ENCODE measurements around the gene NCAM1. TPM values are rescaled to one million over a fixed set of nuclear protein-coding genes. Genes with fewer than 3 reads are reported as not detected.

NCAM1 gene
- total and polyA plus RNA-seq, 8 donors = 1.7 to 45.0 (median 37.6) TPM

- Histone ChIP-seq H3K4me1 (no peaks in the 10 kb centered on the region), H3K4me3 (no peak overlapping the region), H3K27me3 (peaks cover 0 to 4% of the 10 kb centered on the region in 2 donors), H3K27ac (no peak overlapping the region), H3K9me3 (no peaks in the 10 kb centered on the region), H3K36me3 (no peaks in the 10 kb centered on the region)
- peak in 1 of 4 donors; percentile 70 for DNase-seq
- intact Hi-C loops (cut with DNase I) = no loop called here
- no peak for ATAC-seq
- no peak for TF ChIP-seq CTCF (IDR thresholded peaks at IDR 0.05)
Observed at GRCh38 chr11:113270080-113270479, 308.9 kb downstream of the NCAM1 start.

- H3K4me3 ChIP-seq = no peak overlapping the region
- intact Hi-C loops (cut with DNase I) = no loop called here
- no peaks in the 10 kb centered on the region for H3K4me1 ChIP-seq
- TF ChIP-seq CTCF (IDR thresholded peaks at IDR 0.05) = no peak
- ATAC-seq (no peak), DNase-seq (no peak)
- H3K27me3 ChIP-seq = peaks cover 0 to 1% of the 10 kb centered on the region in 2 donors
- H3K9me3 ChIP-seq = no peaks in the 10 kb centered on the region
- no peak overlapping the region for H3K27ac ChIP-seq
- H3K36me3 ChIP-seq = no peaks in the 10 kb centered on the region
Observed at GRCh38 chr11:113271551-113272245, 310.5 kb downstream of the NCAM1 start.

GRCh38 chr11:113272281-113272680 is 311.1 kb downstream of the NCAM1 start:
- Histone ChIP-seq H3K9me3 (no peaks in the 10 kb centered on the region), H3K36me3 (no peaks in the 10 kb centered on the region), H3K4me1 (no peaks in the 10 kb centered on the region), H3K27me3 (no peaks in the 10 kb centered on the region), H3K4me3 (no peak overlapping the region), H3K27ac (no peak overlapping the region)
- TF ChIP-seq CTCF (IDR thresholded peaks at IDR 0.05) = no peak
- intact Hi-C loops (cut with DNase I) = no loop called here
- DNase-seq = no peak
- ATAC-seq = no peak

GRCh38 chr11:113272927-113273615 is 311.9 kb downstream of the NCAM1 start:
- no peaks in the 10 kb centered on the region for H3K36me3 ChIP-seq
- ATAC-seq (no peak), DNase-seq (peak in 1 of 4 donors; percentile 70)
- TF ChIP-seq CTCF (IDR thresholded peaks at IDR 0.05) = no peak
- H3K4me1 ChIP-seq = no peaks in the 10 kb centered on the region
- H3K27me3 ChIP-seq = no peaks in the 10 kb centered on the region
- intact Hi-C loops (cut with DNase I) = no loop called here
- H3K4me3 ChIP-seq = no peak overlapping the region
- H3K27ac ChIP-seq = no peak overlapping the region
- H3K9me3 ChIP-seq = no peaks in the 10 kb centered on the region

- H3K27me3 ChIP-seq = no peaks in the 10 kb centered on the region
- H3K27ac ChIP-seq = no peak overlapping the region
- H3K9me3 ChIP-seq = no peaks in the 10 kb centered on the region
- no peak overlapping the region for H3K4me3 ChIP-seq
- DNase-seq (no peak), ATAC-seq (no peak)
- no peak for TF ChIP-seq CTCF (IDR thresholded peaks at IDR 0.05)
- H3K4me1 ChIP-seq = no peaks in the 10 kb centered on the region
- H3K36me3 ChIP-seq = no peaks in the 10 kb centered on the region
- intact Hi-C loops (cut with DNase I) = no loop called here
Observed at GRCh38 chr11:113273720-113274119, 312.5 kb downstream of the NCAM1 start.
